ENCODE data around the gene APRT.

Gene APRT

GRCh38 chr16:88764080-88764479, 47.6 kb downstream of the APRT start:
- Histone ChIP-seq H3K4me1 (ENCODE audit: control insufficient read depth, insufficient read depth, low read length) (peaks cover 32% of the 10 kb centered on the region), H3K9me3 (ENCODE audit: control insufficient read depth, low read length) (no peaks in the 10 kb centered on the region), H3K36me3 (ENCODE audit: control insufficient read depth, insufficient read depth, low read length) (no peaks in the 10 kb centered on the region), H3K27me3 (ENCODE audit: control insufficient read depth, insufficient read depth, low read length, poor library complexity, severe bottlenecking) (peaks cover 3% of the 10 kb centered on the region), H3K4me3 (ENCODE audit: insufficient read depth, low read depth, low read length) (no peak overlapping the region), H3K27ac (ENCODE audit: insufficient read depth, low read depth, low read length, poor library complexity, severe bottlenecking) (no peak overlapping the region)
- WGBS, 2 experiments, result 89 to 93% methylated on average over 19 of the region's 19 CpGs

DNA sequence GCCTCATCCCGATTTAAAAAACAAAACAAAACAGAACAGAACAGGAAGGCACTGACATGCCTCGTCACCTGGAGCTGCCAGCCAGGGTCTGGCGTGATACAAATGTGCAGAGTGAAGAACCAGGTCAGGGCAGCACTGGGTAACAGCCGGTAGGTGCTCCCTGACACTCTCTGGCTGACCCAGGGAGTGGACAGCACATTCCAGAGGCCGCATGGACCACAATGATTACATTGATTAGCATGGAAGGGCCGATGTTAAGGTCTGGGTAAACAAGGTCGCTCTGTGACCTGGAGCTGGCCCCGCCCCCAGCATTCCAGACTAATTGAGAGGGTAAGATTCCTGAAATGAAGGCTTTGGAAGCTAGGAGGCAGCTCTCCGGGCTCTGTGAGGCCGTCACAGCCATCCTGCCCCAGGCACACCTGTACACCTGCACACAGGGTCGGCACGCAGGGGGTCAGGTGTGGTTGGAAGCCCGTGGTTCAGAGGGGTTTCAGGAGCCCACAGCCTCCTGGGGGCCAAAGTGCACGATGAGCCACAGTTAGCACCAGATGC, 48.1 kb downstream of the APRT start:
- Histone ChIP-seq H3K4me1 (ENCODE audit: control insufficient read depth, insufficient read depth, low read length) (peaks cover 32% of the 10 kb centered on the region), H3K9me3 (ENCODE audit: control insufficient read depth, low read length) (no peaks in the 10 kb centered on the region), H3K27ac (ENCODE audit: insufficient read depth, low read depth, low read length, poor library complexity, severe bottlenecking) (no peak overlapping the region), H3K36me3 (ENCODE audit: control insufficient read depth, insufficient read depth, low read length) (no peaks in the 10 kb centered on the region), H3K27me3 (ENCODE audit: control insufficient read depth, insufficient read depth, low read length, poor library complexity, severe bottlenecking) (peaks cover 3% of the 10 kb centered on the region), H3K4me3 (ENCODE audit: insufficient read depth, low read depth, low read length) (no peak overlapping the region)
- 34 to 37% methylated on average over 14 of the region's 14 CpGs for WGBS, 2 experiments

DNA sequence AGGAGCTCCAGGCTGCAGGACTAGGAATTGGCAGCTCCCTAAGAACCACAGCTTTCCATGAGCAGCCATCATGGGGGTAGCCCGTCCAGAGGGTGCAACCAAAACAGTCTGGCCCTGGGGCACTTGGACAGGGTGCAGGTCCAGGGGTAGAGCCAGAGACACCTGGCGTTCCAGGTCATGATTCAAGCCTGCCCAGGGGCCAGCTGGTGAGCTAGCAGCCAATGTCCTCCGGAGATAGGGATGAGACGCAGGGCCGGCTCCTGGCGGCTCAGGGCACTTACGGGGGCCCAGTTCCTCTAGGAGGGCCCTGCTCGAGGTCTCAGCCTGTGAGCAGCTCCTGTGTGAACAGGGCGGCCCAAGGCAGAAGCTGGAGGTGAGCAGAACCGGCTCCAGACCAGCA, 48.8 kb downstream of the APRT start:
- H3K27ac ChIP-seq (ENCODE audit: insufficient read depth, low read depth, low read length, poor library complexity, severe bottlenecking), result no peak overlapping the region
- H3K4me1 ChIP-seq (ENCODE audit: control insufficient read depth, insufficient read depth, low read length), result peaks cover 31% of the 10 kb centered on the region
- H3K36me3 ChIP-seq (ENCODE audit: control insufficient read depth, insufficient read depth, low read length), result no peaks in the 10 kb centered on the region
- H3K4me3 ChIP-seq (ENCODE audit: insufficient read depth, low read depth, low read length), result no peak overlapping the region
- peaks cover 3% of the 10 kb centered on the region for H3K27me3 ChIP-seq (ENCODE audit: control insufficient read depth, insufficient read depth, low read length, poor library complexity, severe bottlenecking)
- no peaks in the 10 kb centered on the region for H3K9me3 ChIP-seq (ENCODE audit: control insufficient read depth, low read length)
- WGBS, 2 experiments, result 82 to 83% methylated on average over 10 of the region's 10 CpGs

DNA sequence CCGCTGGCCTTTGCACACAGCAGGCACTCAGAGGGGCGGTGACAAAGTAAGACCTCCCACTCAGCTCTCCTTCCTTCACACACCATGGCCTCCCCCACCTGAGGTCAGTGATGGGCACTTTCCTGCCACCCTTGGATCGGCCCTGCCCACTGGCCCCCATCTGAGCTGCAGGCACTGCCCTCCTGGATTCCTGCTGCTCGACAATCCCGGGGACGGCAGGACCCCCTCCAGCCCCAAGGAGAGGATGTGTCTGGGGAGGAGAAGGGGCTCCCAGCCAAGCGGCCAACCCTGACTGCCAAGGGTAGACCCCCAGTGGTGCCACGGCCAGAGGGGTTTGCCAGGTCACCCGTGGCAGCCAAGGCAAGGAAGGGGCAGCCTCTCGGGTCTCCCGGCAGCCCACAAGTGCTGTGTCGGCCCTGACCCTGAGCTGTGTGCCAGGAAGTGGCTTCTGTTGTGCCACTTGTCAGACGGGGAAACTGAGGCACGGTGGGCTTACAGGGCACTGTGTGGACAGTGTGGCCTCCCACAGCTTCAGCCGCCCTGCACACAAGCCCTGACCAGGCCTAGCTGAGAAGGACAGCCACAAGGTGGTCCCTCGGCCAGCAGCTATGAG, 49.4 kb downstream of the APRT start:
- Histone ChIP-seq H3K4me1 (ENCODE audit: control insufficient read depth, insufficient read depth, low read length) (peaks cover 26% of the 10 kb centered on the region), H3K9me3 (ENCODE audit: control insufficient read depth, low read length) (no peaks in the 10 kb centered on the region), H3K27ac (ENCODE audit: insufficient read depth, low read depth, low read length, poor library complexity, severe bottlenecking) (no peak overlapping the region), H3K36me3 (ENCODE audit: control insufficient read depth, insufficient read depth, low read length) (no peaks in the 10 kb centered on the region), H3K4me3 (ENCODE audit: insufficient read depth, low read depth, low read length) (no peak overlapping the region), H3K27me3 (ENCODE audit: control insufficient read depth, insufficient read depth, low read length, poor library complexity, severe bottlenecking) (peaks cover 3% of the 10 kb centered on the region)
- 82 to 87% methylated on average over 16 of the region's 16 CpGs for WGBS, 2 experiments

- 90 to 91% methylated on average over 10 of the region's 10 CpGs for WGBS, 2 experiments
- Histone ChIP-seq H3K4me1 (ENCODE audit: control insufficient read depth, insufficient read depth, low read length) (peaks cover 26% of the 10 kb centered on the region), H3K4me3 (ENCODE audit: insufficient read depth, low read depth, low read length) (no peak overlapping the region), H3K36me3 (ENCODE audit: control insufficient read depth, insufficient read depth, low read length) (no peaks in the 10 kb centered on the region), H3K27me3 (ENCODE audit: control insufficient read depth, insufficient read depth, low read length, poor library complexity, severe bottlenecking) (no peaks in the 10 kb centered on the region), H3K9me3 (ENCODE audit: control insufficient read depth, low read length) (no peaks in the 10 kb centered on the region), H3K27ac (ENCODE audit: insufficient read depth, low read depth, low read length, poor library complexity, severe bottlenecking) (no peak overlapping the region)
Observed at GRCh38 chr16:88761830-88762229, 49.9 kb downstream of the APRT start.

GRCh38 chr16:88761143-88761534, 50.6 kb downstream of the APRT start:
- no peaks in the 10 kb centered on the region for H3K36me3 ChIP-seq (ENCODE audit: control insufficient read depth, insufficient read depth, low read length)
- no peaks in the 10 kb centered on the region for H3K9me3 ChIP-seq (ENCODE audit: control insufficient read depth, low read length)
- H3K4me1 ChIP-seq (ENCODE audit: control insufficient read depth, insufficient read depth, low read length), result peaks cover 26% of the 10 kb centered on the region
- WGBS, 2 experiments, result 92 to 93% methylated on average over 11 of the region's 11 CpGs
- no peaks in the 10 kb centered on the region for H3K27me3 ChIP-seq (ENCODE audit: control insufficient read depth, insufficient read depth, low read length, poor library complexity, severe bottlenecking)
- H3K27ac ChIP-seq (ENCODE audit: insufficient read depth, low read depth, low read length, poor library complexity, severe bottlenecking), result no peak overlapping the region
- no peak overlapping the region for H3K4me3 ChIP-seq (ENCODE audit: insufficient read depth, low read depth, low read length)

GRCh38 chr16:88760424-88761142, 51.1 kb downstream of the APRT start:
- Histone ChIP-seq H3K27me3 (ENCODE audit: control insufficient read depth, insufficient read depth, low read length, poor library complexity, severe bottlenecking) (no peaks in the 10 kb centered on the region), H3K36me3 (ENCODE audit: control insufficient read depth, insufficient read depth, low read length) (no peaks in the 10 kb centered on the region), H3K4me3 (ENCODE audit: insufficient read depth, low read depth, low read length) (no peak overlapping the region), H3K4me1 (ENCODE audit: control insufficient read depth, insufficient read depth, low read length) (peaks cover 26% of the 10 kb centered on the region), H3K27ac (ENCODE audit: insufficient read depth, low read depth, low read length, poor library complexity, severe bottlenecking) (no peak overlapping the region), H3K9me3 (ENCODE audit: control insufficient read depth, low read length) (no peaks in the 10 kb centered on the region)
- WGBS, 2 experiments, result 91% methylated on average over 24 of the region's 24 CpGs

GRCh38 chr16:88759976-88760350, 51.8 kb downstream of the APRT start:
- Histone ChIP-seq H3K27ac (ENCODE audit: insufficient read depth, low read depth, low read length, poor library complexity, severe bottlenecking) (no peak overlapping the region), H3K4me3 (ENCODE audit: insufficient read depth, low read depth, low read length) (no peak overlapping the region), H3K27me3 (ENCODE audit: control insufficient read depth, insufficient read depth, low read length, poor library complexity, severe bottlenecking) (no peaks in the 10 kb centered on the region), H3K36me3 (ENCODE audit: control insufficient read depth, insufficient read depth, low read length) (no peaks in the 10 kb centered on the region), H3K4me1 (ENCODE audit: control insufficient read depth, insufficient read depth, low read length) (peaks cover 26% of the 10 kb centered on the region), H3K9me3 (ENCODE audit: control insufficient read depth, low read length) (no peaks in the 10 kb centered on the region)
- 93% methylated on average over 22 of the region's 22 CpGs for WGBS, 2 experiments
